ENCODE data around the gene NTF3. TPM values are rescaled to one million over a fixed set of nuclear protein-coding genes. Genes with fewer than 3 reads are reported as not detected.

NTF3 gene
- total RNA-seq, 8 experiments from 2014 or later, result 1.1 to 156 (median 7.7) TPM

DNA sequence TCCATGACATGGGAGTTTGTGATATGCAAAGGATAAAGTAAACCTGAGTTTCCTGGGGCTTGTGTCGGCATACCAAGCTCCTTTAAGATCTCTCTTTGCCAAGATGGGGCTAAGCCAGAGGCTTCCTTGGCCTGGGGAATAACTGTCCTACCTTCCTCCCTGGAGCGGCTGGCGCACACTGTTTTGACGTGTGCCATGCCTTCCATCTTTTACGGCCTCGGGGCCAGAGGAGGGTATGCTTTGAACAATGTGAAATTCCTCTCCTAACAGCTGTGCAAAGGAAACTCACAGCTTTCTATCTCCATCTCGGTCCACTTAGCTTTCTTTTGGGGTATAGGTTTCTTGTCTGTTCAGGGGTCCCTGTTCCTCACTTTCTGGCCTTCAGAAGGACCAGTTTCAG is 55.2 kb downstream of the NTF3 start:
- 50 to 100% (median 68%) methylated on average over 1 to 6 of the region's 7 CpGs; no CpG with 5 or more reads in 2 of the 10 experiments for WGBS, 10 experiments
- in situ Hi-C loops (cut with MboI; ENCODE audit: low pct_unique_long_range_greater_than_20kb in 2 of 9, low sequenced_read_pairs in 9 of 9, unreplicated experiment in 9 of 9), result no loop called here
- H3K4me1 ChIP-seq (replicated peaks in 1 of 2), result peaks cover 0 to 11% of the 10 kb centered on the region in 2 donors

DNA sequence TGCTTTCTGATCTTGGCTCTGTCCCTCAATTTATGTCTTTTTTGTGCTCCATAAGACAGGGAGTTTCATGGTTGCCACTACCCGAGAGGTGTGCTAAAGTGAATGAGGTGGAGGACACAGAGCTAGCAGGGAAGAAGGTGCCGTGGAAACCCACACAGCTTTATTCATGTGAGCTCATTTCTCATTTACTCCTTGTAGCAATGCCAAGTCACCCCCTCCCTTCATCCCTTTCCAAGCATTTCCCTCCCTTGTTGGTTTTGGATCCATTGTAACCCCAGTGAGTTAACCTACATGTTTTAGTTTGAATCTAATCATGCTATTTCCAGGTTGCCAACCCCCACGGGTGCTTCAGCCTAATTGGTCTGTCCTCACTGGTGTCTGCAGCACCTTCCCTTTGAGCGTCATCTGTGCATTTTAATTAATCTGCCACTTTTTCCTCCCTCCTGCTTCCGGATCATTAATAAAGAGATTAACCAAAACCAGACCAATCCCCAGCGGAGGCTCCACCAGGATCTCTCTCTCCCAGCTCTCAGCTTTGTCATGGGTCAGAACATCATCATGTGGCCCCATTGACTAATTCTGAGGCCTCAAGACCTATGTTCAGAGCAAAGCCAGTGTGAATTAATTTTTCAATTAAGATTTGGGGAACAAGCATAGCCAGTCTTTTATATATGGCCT is 56.2 kb downstream of the NTF3 start:
- Histone ChIP-seq H3K4me1 (replicated peaks in 1 of 2) (peaks cover 0 to 11% of the 10 kb centered on the region in 2 donors), H3K4me3 (no peak overlapping the region), H3K27ac (no peak overlapping the region)
- ATAC-seq (replicated peaks in 6 of 8), result peak in 2 of 8 experiments; percentile 13 to 66
- in situ Hi-C loops (cut with MboI; ENCODE audit: low pct_unique_long_range_greater_than_20kb in 2 of 9, low sequenced_read_pairs in 9 of 9, unreplicated experiment in 9 of 9), result no loop called here
- 20 to 100% (median 89%) methylated on average over 2 to 6 of the region's 6 CpGs; no CpG with 5 or more reads in 1 of the 10 experiments for WGBS, 10 experiments

More for the DNA sequence above, 55.2 kb downstream of the NTF3 start:
- H3K27ac ChIP-seq, result no peak overlapping the region
- no peak overlapping the region for H3K4me3 ChIP-seq
- peak in 1 of 8 experiments; percentile 11 for ATAC-seq (replicated peaks in 6 of 8)

DNA sequence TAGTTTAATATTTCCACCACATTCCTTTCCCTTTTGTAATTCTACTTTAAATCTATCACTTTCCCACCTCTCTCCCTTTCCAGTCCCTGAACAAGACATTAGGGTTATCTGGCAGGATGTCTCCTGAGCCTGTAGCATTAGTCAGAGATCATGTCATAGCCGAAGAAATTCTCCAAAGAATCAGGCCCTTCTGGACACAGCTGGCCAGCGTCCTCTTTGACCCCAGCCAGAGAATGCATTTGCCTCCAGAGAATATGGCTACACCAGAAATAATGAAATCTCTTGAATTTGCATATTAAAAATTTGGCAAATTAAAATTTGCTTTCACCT is 56.7 kb downstream of the NTF3 start:
- H3K4me3 ChIP-seq, result no peak overlapping the region
- in situ Hi-C loops (cut with MboI; ENCODE audit: low pct_unique_long_range_greater_than_20kb in 2 of 9, low sequenced_read_pairs in 9 of 9, unreplicated experiment in 9 of 9), result no loop called here
- H3K27ac ChIP-seq, result no peak overlapping the region
- peaks cover 0 to 11% of the 10 kb centered on the region in 2 donors for H3K4me1 ChIP-seq (replicated peaks in 1 of 2)
- WGBS, 10 experiments, result 40 to 100% (median 63%) methylated on average over 1 to 2 of the region's 2 CpGs; no CpG with 5 or more reads in 4 of the 10 experiments
- ATAC-seq (replicated peaks in 6 of 8), result peak in 3 of 8 experiments; percentile 40 to 67 (median 45)

DNA sequence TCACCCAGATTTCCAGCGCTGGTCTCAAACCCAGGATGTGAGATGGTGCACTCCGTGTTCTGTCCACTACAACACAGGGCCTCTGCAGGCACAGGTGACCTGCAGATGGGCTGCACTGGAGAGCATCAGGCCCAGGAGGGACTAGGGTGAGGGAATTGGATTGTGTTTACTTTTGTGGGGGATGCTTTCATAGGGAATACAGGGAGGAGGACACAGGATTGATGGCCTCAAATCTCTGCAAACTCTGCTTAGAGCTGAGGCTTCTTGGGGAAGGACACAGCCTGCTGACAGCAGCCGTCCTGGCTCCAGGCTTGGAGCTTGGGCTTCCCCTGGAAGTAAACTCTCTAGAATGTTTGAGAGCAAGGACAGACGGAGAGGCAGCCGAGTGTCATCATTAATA is 57.1 kb downstream of the NTF3 start:
- Histone ChIP-seq H3K4me1 (replicated peaks in 1 of 2) (peaks cover 0 to 11% of the 10 kb centered on the region in 2 donors), H3K27ac (no peak overlapping the region), H3K4me3 (no peak overlapping the region)
- peak in 1 of 8 experiments; percentile 52 for ATAC-seq (replicated peaks in 6 of 8)
- 80 to 100% (median 100%) methylated on average over 1 to 4 of the region's 5 CpGs; no CpG with 5 or more reads in 3 of the 10 experiments for WGBS, 10 experiments
- in situ Hi-C loops (cut with MboI; ENCODE audit: low pct_unique_long_range_greater_than_20kb in 2 of 9, low sequenced_read_pairs in 9 of 9, unreplicated experiment in 9 of 9), result no loop called here

DNA sequence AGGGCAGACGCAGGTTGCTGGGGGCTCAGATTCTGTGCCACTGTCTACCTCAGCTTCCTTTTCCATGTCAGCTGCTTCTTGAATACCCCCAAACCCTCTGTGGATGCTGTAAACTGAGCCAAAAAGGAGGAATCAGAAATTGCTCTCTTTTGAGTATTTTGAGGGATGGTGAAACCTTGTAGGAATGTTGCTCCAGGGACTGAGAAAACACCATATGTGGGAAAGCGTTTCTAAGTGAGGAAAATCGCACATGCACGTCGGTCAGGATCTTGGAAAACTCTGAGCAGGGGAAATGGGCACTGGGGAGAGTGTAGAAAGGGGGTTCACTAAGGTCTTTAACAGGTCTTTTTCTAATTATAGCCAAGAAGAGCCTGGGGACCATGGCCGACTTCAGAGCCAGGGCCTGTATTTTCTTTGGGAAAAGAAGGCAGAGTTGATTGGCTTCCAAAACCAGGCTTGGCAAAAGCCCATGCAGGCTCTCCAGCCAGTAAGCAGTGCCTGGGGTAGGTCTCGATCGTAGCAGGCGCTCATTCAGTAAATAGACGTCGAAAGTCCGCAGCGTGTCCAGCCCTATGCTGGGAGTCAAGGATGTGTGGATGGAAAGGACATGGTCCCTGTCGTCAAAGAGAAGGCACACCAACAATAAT is 58.0 kb downstream of the NTF3 start:
- Histone ChIP-seq H3K4me1 (replicated peaks in 1 of 2) (peaks cover 0 to 11% of the 10 kb centered on the region in 2 donors), H3K4me3 (no peak overlapping the region), H3K27ac (no peak overlapping the region)
- 64 to 96% (median 90%) methylated on average over 2 to 13 of the region's 14 CpGs; no CpG with 5 or more reads in 4 of the 10 experiments for WGBS, 10 experiments
- no peak for ATAC-seq (replicated peaks in 6 of 8)
- in situ Hi-C loops (cut with MboI; ENCODE audit: low pct_unique_long_range_greater_than_20kb in 2 of 9, low sequenced_read_pairs in 9 of 9, unreplicated experiment in 9 of 9), result no loop called here

DNA sequence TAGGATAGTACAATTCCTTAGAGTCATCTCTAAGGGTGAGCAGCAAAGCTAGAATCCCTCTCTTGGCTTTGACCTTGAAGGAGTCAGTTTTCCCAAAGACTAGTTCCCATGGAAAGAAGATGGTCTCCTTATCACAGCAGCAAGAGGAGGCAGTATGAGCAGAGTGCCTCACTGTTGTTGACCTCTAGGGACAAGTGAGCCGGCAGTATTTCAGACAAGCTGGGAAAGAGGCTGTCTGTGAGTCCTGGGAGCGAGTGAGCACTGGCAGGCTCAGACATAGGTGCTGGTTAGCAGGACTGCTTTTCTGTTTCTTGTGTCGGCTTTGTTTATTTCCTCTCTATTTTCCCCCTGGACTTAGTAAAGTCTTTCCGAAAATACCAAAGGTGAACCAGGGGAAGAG is 60.7 kb downstream of the NTF3 start:
- no peak overlapping the region for H3K4me3 ChIP-seq
- H3K27ac ChIP-seq, result no peak overlapping the region
- peak in 3 of 8 experiments; percentile 27 to 31 (median 29) for ATAC-seq (replicated peaks in 6 of 8)
- WGBS, 10 experiments, result 0 to 100% (median 60%) methylated on average over 1 to 4 of the region's 4 CpGs; no CpG with 5 or more reads in 1 of the 10 experiments
- H3K4me1 ChIP-seq (replicated peaks in 1 of 2), result peaks cover 0 to 11% of the 10 kb centered on the region in 2 donors
- in situ Hi-C loops (cut with MboI; ENCODE audit: low pct_unique_long_range_greater_than_20kb in 2 of 9, low sequenced_read_pairs in 9 of 9, unreplicated experiment in 9 of 9), result no loop called here

DNA sequence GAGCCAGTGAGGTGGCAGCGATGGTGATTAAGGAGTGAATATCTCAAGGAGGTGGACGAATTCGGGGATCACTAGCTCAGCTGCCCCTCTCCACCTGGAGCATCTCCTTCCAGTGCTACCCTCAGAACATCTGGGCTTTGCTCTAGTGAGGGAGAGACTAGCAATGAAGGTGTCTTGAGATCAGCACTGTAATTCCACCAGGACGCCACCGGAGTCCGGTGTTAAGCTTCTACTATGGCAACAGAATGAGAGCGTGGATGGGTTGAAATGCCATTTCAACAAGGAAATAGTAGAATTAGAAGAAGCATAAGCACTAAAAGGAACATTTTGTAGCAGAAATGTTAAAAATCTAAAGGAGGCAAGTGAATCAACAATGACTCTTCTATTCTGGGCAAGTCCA is 61.1 kb downstream of the NTF3 start:
- ATAC-seq (replicated peaks in 6 of 8), result peak in 4 of 8 experiments; percentile 23 to 44 (median 38)
- in situ Hi-C loops (cut with MboI; ENCODE audit: low pct_unique_long_range_greater_than_20kb in 2 of 9, low sequenced_read_pairs in 9 of 9, unreplicated experiment in 9 of 9), result no loop called here
- WGBS, 10 experiments, result 75 to 100% (median 86%) methylated on average over 2 to 7 of the region's 7 CpGs; no CpG with 5 or more reads in 2 of the 10 experiments
- peaks cover 0 to 7% of the 10 kb centered on the region in 2 donors for H3K4me1 ChIP-seq (replicated peaks in 1 of 2)
- no peak overlapping the region for H3K27ac ChIP-seq
- H3K4me3 ChIP-seq, result no peak overlapping the region

DNA sequence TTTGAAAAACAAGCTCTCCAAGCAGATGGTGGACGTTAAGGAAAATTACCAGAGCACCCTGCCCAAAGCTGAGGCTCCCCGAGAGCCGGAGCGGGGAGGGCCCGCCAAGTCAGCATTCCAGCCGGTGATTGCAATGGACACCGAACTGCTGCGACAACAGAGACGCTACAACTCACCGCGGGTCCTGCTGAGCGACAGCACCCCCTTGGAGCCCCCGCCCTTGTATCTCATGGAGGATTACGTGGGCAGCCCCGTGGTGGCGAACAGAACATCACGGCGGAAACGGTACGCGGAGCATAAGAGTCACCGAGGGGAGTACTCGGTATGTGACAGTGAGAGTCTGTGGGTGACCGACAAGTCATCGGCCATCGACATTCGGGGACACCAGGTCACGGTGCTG is 62.4 kb downstream of the NTF3 start:
- H3K4me1 ChIP-seq (replicated peaks in 1 of 2), result no peaks in the 10 kb centered on the region
- 80 to 98% (median 84%) methylated on average over 7 to 23 of the region's 28 CpGs; no CpG with 5 or more reads in 5 of the 10 experiments for WGBS, 10 experiments
- H3K4me3 ChIP-seq, result no peak overlapping the region
- in situ Hi-C loops (cut with MboI; ENCODE audit: low pct_unique_long_range_greater_than_20kb in 2 of 9, low sequenced_read_pairs in 9 of 9, unreplicated experiment in 9 of 9), result no loop called here
- no peak overlapping the region for H3K27ac ChIP-seq
- no peak for ATAC-seq (replicated peaks in 6 of 8)

DNA sequence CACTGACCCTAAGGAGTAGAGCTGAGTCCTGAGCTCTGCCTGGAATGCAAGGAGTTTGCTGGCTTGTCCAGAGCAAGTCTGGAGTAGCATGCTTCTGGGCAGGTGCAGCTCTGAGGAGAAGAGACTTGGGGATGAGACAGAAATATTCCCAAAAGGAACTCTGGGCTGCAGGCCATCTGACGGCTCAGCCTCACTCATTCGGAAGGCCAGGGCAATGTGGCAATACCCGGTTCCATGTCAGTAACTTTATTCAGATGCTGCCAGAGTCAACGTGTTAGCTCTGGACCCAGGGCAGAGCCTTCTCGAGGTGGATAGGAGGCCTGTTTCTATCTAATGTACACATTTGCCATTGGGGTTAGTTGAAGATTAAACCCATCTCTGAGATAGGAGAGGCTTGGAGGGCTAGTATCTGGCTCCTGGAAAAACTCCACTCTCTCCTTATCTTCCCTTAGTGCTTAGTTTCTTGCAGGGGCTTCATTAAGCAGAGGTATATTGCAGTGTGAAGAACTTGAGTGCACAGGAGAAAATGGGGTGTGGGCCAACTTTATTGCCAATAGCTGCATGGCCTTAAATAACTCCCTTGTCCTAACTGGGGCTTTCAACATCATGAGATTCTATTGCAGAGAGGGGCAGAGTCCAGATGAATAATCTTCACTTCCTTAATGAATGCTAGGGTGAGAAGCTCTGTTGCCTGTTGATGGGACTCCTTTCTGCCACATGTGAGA is 65.6 kb downstream of the NTF3 start:
- ATAC-seq (replicated peaks in 6 of 8), result peak in 3 of 8 experiments; percentile 21 to 41 (median 41)
- Histone ChIP-seq H3K4me3 (no peak overlapping the region), H3K4me1 (replicated peaks in 1 of 2) (no peaks in the 10 kb centered on the region), H3K27ac (no peak overlapping the region)
- in situ Hi-C loops (cut with MboI; ENCODE audit: low pct_unique_long_range_greater_than_20kb in 2 of 9, low sequenced_read_pairs in 9 of 9, unreplicated experiment in 9 of 9), result no loop called here
- WGBS, 10 experiments, result 20 to 100% (median 58%) methylated on average over 1 to 4 of the region's 5 CpGs; no CpG with 5 or more reads in 3 of the 10 experiments

DNA sequence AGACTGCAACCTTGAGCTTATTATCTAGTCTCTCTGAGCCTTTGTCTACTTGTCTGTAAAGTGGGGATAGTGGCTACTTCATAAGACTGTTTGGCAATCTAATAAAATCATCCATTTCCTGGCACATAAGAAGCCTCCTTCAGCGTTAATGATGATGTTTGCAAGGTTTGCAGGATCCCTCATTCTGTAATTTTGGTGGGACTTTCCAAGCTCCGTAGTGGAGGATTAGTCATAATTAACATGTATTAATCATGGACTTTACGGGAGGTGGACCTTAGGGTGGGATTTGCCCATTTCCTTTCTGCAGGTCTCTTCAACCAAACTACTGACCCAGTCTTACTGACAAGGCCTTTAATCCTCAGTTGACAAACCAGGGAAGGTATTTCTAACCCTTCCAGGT is 66.2 kb downstream of the NTF3 start:
- in situ Hi-C loops (cut with MboI; ENCODE audit: low pct_unique_long_range_greater_than_20kb in 2 of 9, low sequenced_read_pairs in 9 of 9, unreplicated experiment in 9 of 9), result no loop called here
- peak in 3 of 8 experiments; percentile 32 to 64 (median 60) for ATAC-seq (replicated peaks in 6 of 8)
- WGBS, 10 experiments, result 0 to 95% (median 72%) methylated on average over 1 to 3 of the region's 3 CpGs; no CpG with 5 or more reads in 1 of the 10 experiments
- H3K4me1 ChIP-seq (replicated peaks in 1 of 2), result no peaks in the 10 kb centered on the region
- H3K4me3 ChIP-seq, result no peak overlapping the region
- H3K27ac ChIP-seq, result no peak overlapping the region

DNA sequence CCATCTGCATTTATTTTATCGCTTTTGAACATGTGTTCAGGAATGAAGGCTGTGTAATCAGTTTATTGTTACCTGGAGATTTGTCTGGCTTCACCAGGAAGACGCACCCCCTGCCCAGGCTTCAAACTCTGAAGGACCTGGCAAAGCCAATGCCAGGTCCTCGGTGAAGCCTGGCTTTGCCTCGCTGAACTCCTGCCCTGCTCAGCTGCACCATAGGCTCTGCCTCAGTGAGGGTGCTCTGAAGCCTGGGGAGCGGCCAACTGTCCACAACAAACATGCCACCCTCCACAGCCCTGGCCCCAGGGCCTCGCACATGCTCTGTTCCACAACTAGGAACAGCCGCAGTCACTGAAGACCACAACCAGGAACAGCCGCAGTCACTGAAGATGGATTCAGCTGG is 66.9 kb downstream of the NTF3 start:
- no peak for ATAC-seq (replicated peaks in 6 of 8)
- no peak overlapping the region for H3K27ac ChIP-seq

DNA sequence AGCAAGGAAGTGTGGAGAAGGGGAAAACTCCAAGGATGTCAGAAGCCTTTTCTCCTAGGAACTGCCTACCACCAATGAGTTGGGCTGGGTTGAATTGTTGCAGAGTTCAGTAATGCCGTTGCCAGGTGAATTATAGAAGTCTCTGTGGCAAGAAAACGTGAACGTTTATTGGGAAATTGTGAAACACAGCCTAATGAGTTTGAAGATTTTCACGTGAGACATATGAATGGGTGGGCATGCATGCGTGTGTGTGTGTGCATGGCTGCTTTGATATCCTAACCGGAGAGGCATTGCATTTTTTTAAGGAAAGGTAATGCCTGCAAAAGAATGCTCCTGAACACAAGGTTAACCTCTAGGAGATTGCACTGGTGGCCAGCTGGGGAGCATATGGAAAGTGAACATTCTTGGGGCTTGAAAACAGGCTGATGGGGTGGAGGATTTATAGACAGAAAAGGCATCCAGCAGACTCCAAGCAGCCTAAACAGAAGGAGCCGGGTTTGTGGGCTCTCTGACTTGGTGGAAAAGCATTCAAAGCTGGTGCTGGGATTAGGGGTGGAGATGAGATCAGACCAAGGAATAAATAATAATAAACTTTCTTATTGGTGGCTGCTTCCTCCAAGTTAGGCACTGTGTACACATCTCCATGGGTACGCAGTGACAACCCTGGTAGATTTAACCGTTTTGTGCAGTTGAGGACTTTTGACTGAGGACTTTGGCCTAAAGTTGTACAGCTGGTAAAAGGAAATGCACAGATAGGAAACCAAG is 67.8 kb downstream of the NTF3 start:
- in situ Hi-C loops (cut with MboI; ENCODE audit: low pct_unique_long_range_greater_than_20kb in 2 of 9, low sequenced_read_pairs in 9 of 9, unreplicated experiment in 9 of 9), result no loop called here
- peak in 3 of 8 experiments; percentile 7 to 36 (median 13) for ATAC-seq (replicated peaks in 6 of 8)
- no peak overlapping the region for H3K4me3 ChIP-seq
- 19 to 100% (median 85%) methylated on average over 1 to 9 of the region's 9 CpGs for WGBS, 10 experiments
- H3K27ac ChIP-seq, result no peak overlapping the region
- H3K4me1 ChIP-seq (replicated peaks in 1 of 2), result no peaks in the 10 kb centered on the region

More for the DNA sequence above, 66.9 kb downstream of the NTF3 start:
- Histone ChIP-seq H3K4me1 (replicated peaks in 1 of 2) (no peaks in the 10 kb centered on the region), H3K4me3 (no peak overlapping the region)
- 83 to 100% (median 94%) methylated on average over 1 to 7 of the region's 8 CpGs; no CpG with 5 or more reads in 5 of the 10 experiments for WGBS, 10 experiments
- in situ Hi-C loops (cut with MboI; ENCODE audit: low pct_unique_long_range_greater_than_20kb in 2 of 9, low sequenced_read_pairs in 9 of 9, unreplicated experiment in 9 of 9), result no loop called here

All from motor neuron (in vitro differentiated cells).